ENCODE results near the gene CEMP1.
"Not testable (repeated sequence)": the region's sequence is repeated elsewhere in the genome, so short reads cannot be mapped to it uniquely, and the experiment has no call there.

DNA sequence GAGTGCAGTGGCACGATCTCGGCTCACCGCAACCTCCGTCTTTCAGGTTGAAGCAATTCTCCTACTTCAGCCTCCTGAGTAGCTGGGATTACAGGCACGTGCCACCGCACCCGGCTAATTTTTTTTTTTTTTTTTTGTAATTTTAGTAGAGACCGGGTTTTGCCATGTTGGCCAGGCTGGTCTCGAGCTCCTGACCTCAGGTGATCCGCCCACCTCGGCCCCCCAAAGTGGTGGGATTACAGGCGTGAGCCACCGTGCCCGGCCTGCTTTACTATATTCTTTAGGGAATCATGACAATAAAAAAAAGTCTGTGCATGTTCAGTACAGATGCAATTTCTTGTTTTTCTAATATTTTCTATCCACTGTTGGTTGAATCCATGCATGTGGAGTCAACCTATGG is 12.6 kb upstream of the CEMP1 start:
- TF ChIP-seq, protein P1, sequence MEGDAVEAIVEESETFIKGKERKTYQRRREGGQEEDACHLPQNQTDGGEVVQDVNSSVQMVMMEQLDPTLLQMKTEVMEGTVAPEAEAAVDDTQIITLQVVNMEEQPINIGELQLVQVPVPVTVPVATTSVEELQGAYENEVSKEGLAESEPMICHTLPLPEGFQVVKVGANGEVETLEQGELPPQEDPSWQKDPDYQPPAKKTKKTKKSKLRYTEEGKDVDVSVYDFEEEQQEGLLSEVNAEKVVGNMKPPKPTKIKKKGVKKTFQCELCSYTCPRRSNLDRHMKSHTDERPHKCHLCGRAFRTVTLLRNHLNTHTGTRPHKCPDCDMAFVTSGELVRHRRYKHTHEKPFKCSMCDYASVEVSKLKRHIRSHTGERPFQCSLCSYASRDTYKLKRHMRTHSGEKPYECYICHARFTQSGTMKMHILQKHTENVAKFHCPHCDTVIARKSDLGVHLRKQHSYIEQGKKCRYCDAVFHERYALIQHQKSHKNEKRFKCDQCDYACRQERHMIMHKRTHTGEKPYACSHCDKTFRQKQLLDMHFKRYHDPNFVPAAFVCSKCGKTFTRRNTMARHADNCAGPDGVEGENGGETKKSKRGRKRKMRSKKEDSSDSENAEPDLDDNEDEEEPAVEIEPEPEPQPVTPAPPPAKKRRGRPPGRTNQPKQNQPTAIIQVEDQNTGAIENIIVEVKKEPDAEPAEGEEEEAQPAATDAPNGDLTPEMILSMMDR (IDR thresholded peaks at IDR 0.05), result not testable (repeated sequence)
- TF ChIP-seq EP300, POLR2A, POLR2AphosphoS5 (IDR thresholded peaks at IDR 0.05): not testable (repeated sequence)

All from gastroesophageal sphincter (tissue), 3 donors.